SK-N-SH treated with all-trans-retinoic acid at 6 μM for 48 hours (cell line): ENCODE results near the gene HINT3.

Experiments
- ARNTL ChIP-seq: fragments of 450-650 bp; formaldehyde crosslinking; IDR thresholded peaks from 2 replicates; pipeline ENCODE4 v1.5.0; 2020; ENCODE audit warnings: low read depth, mild to moderate bottlenecking, moderate library complexity, borderline replicate concordance
- BACH2 ChIP-seq: fragments of 250-450 bp; sonication (Bioruptor Pico); IDR thresholded peaks from 2 replicates; pipeline ENCODE4 v1.9.0; 2021; ENCODE audit warnings: mild to moderate bottlenecking, borderline replicate concordance
- CSDC2 ChIP-seq: fragments of 250-450 bp; sonication (Bioruptor Pico); IDR thresholded peaks from 2 replicates; pipeline ENCODE4 v1.5.0; 2020; ENCODE audit warnings: mild to moderate bottlenecking, moderate library complexity
- CSRNP3 ChIP-seq: fragments of 250-450 bp; sonication (Bioruptor Pico); IDR thresholded peaks from 2 replicates; pipeline ENCODE4 v1.5.1; 2021; ENCODE audit warnings: mild to moderate bottlenecking, moderate library complexity
- PATZ1 ChIP-seq: fragments of 250-450 bp; sonication (Bioruptor Pico); IDR thresholded peaks from 2 replicates; pipeline ENCODE4 v1.8.0; 2020; ENCODE audit warnings: mild to moderate bottlenecking, moderate library complexity, borderline replicate concordance
- RARB ChIP-seq: fragments of 250-450 bp; sonication (Bioruptor Pico); IDR thresholded peaks from 2 replicates; pipeline ENCODE4 v1.8.0; 2021; ENCODE audit warnings: mild to moderate bottlenecking, moderate library complexity
- SNAI2 ChIP-seq: fragments of 250-450 bp; sonication (Bioruptor Pico); IDR thresholded peaks from 2 replicates; pipeline ENCODE4 v1.5.0; 2020; ENCODE audit warnings: mild to moderate bottlenecking, moderate library complexity
- TOX ChIP-seq: fragments of 250-450 bp; sonication (Bioruptor Pico); IDR thresholded peaks from 2 replicates; pipeline ENCODE4 v1.8.0; 2021; ENCODE audit warnings: mild to moderate bottlenecking, moderate library complexity, borderline replicate concordance
- ZC3H10 ChIP-seq: fragments of 250-450 bp; sonication (Bioruptor Pico); IDR thresholded peaks from 2 replicates; pipeline ENCODE4 v1.5.1; 2021; ENCODE audit warnings: mild to moderate bottlenecking, moderate library complexity
- ZFP3 ChIP-seq: fragments of 250-450 bp; sonication (Bioruptor Pico); IDR thresholded peaks from 2 replicates; pipeline ENCODE4 v1.5.0; 2020; ENCODE audit warnings: mild to moderate bottlenecking, moderate library complexity
- ZFP30 ChIP-seq: fragments of 450-650 bp; formaldehyde crosslinking; IDR thresholded peaks from 2 replicates; pipeline ENCODE4 v1.5.0; 2022; ENCODE audit warnings: mild to moderate bottlenecking, moderate library complexity

GRCh38 chr6:125955973-125956372 lies 597 bp upstream of the HINT3 start:
- TF ChIP-seq BACH2 (no peak), ARNTL (no peak), CSRNP3 (CRISPR knock-in tag) (no peak), PATZ1 (CRISPR knock-in tag) (no peak), CSDC2 (CRISPR knock-in tag) (no peak), ZFP30 (CRISPR knock-in tag) (no peak), ZC3H10 (CRISPR knock-in tag) (no peak), ZFP3 (CRISPR knock-in tag) (no peak), TOX (CRISPR knock-in tag) (no peak), SNAI2 (no peak), RARB (CRISPR knock-in tag) (no peak)
